ENCODE data around the gene EEPD1. TPM values are rescaled to one million over a fixed set of nuclear protein-coding genes. Genes with fewer than 3 reads are reported as not detected.

The EEPD1 gene
- total and polyA plus RNA-seq, 4 donors = 2.3 to 12.3 (median 7.1) TPM

DNA sequence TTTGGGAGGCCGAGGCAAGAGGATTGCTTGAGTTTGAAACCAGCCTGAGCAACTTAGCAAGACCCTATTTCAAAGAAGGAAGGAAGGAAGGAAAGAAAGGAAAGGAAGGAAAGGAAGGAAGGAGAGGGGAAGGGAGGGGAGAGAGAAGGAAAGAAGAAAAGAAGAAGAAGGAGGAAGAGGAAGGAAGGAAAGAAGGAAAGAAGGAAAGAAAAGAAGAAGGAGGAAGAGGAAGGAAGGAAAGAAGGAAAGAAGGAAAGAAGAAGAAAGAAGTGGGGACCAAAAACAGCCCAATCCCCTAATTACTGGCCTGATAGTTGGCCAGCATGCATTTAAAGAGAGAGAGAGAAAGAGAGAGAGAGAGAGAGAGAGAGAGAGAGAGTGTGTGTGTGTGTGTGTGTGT lies 66.4 kb downstream of the EEPD1 start:
- Histone ChIP-seq H3K36me3 (ENCODE audit: control insufficient read depth in 4 of 4, insufficient read depth in 3 of 4, low read depth in 1 of 4, low read length in 3 of 4) (no peaks in the 10 kb centered on the region), H3K27me3 (ENCODE audit: control insufficient read depth in 4 of 4, insufficient read depth in 4 of 4, low read length in 3 of 4) (no peaks in the 10 kb centered on the region), H3K4me3 (ENCODE audit: low read depth in 1 of 3, low read length in 3 of 3) (no peak overlapping the region), H3K9ac (ENCODE audit: low read depth in 1 of 2, low read length in 2 of 2) (no peak overlapping the region), H3K9me3 (ENCODE audit: control insufficient read depth in 4 of 4, low read length in 3 of 4) (no peaks in the 10 kb centered on the region), H3K27ac (ENCODE audit: low read depth in 1 of 2, low read length in 2 of 2) (no peak overlapping the region), H3K4me1 (ENCODE audit: control insufficient read depth in 4 of 4, insufficient read depth in 4 of 4, low read length in 3 of 4) (peaks cover 0 to 17% (median 8%) of the 10 kb centered on the region in 4 donors)
- no peak for DNase-seq (ENCODE audit: low spot score)
- WGBS = 97% methylated on average over 1 of the region's 1 CpG
- no peak for TF ChIP-seq FOXA1 (IDR thresholded peaks at IDR 0.05)
- no peak for TF ChIP-seq GABPA (IDR thresholded peaks at IDR 0.05 in 1 of 2, conservative IDR thresholded peaks at IDR 0.05 in 1 of 2)
- TF ChIP-seq, protein P1, sequence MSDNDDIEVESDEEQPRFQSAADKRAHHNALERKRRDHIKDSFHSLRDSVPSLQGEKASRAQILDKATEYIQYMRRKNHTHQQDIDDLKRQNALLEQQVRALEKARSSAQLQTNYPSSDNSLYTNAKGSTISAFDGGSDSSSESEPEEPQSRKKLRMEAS (IDR thresholded peaks at IDR 0.05) = no peak
- no peak for TF ChIP-seq RAD21 (IDR thresholded peaks at IDR 0.05)
- TF ChIP-seq EGR1 (IDR thresholded peaks at IDR 0.05; ENCODE audit: low read depth in 2 of 2) = no peak
- TF ChIP-seq HNF4G (IDR thresholded peaks at IDR 0.05) = no peak

DNA sequence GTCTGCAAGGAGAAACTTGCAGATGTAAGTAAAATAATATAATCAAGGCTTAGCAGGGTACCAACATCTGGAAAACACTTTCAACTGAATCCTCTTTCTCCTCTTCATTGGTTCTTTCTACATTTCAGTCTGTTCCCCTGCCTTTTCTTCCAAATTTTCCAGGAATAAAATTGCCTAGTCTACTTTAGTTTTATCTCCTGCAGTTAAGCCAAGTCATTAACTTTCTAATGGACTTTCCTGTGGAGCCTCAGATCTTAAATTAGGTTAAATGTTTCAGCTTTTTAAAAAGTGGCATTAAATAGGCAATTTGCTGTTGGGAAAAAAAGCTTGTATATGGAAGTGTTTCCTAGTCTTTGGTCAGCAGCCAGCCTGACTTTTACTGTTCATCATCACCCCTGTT lies 70.8 kb downstream of the EEPD1 start:
- DNase-seq (ENCODE audit: low spot score) = no peak
- H3K4me1 ChIP-seq (ENCODE audit: control insufficient read depth in 4 of 4, insufficient read depth in 4 of 4, low read length in 3 of 4) = no peaks in the 10 kb centered on the region
- H3K4me3 ChIP-seq (ENCODE audit: low read depth in 1 of 3, low read length in 3 of 3) = no peak overlapping the region
- H3K36me3 ChIP-seq (ENCODE audit: control insufficient read depth in 4 of 4, insufficient read depth in 3 of 4, low read depth in 1 of 4, low read length in 3 of 4) = no peaks in the 10 kb centered on the region
- no peak for TF ChIP-seq TAF1 (conservative IDR thresholded peaks at IDR 0.05)
- no peak overlapping the region for H3K9ac ChIP-seq (ENCODE audit: low read depth in 1 of 2, low read length in 2 of 2)
- no peaks in the 10 kb centered on the region for H3K9me3 ChIP-seq (ENCODE audit: control insufficient read depth in 4 of 4, low read length in 3 of 4)
- no peak overlapping the region for H3K27ac ChIP-seq (ENCODE audit: low read depth in 1 of 2, low read length in 2 of 2)
- H3K27me3 ChIP-seq (ENCODE audit: control insufficient read depth in 4 of 4, insufficient read depth in 4 of 4, low read length in 3 of 4) = no peaks in the 10 kb centered on the region

DNA sequence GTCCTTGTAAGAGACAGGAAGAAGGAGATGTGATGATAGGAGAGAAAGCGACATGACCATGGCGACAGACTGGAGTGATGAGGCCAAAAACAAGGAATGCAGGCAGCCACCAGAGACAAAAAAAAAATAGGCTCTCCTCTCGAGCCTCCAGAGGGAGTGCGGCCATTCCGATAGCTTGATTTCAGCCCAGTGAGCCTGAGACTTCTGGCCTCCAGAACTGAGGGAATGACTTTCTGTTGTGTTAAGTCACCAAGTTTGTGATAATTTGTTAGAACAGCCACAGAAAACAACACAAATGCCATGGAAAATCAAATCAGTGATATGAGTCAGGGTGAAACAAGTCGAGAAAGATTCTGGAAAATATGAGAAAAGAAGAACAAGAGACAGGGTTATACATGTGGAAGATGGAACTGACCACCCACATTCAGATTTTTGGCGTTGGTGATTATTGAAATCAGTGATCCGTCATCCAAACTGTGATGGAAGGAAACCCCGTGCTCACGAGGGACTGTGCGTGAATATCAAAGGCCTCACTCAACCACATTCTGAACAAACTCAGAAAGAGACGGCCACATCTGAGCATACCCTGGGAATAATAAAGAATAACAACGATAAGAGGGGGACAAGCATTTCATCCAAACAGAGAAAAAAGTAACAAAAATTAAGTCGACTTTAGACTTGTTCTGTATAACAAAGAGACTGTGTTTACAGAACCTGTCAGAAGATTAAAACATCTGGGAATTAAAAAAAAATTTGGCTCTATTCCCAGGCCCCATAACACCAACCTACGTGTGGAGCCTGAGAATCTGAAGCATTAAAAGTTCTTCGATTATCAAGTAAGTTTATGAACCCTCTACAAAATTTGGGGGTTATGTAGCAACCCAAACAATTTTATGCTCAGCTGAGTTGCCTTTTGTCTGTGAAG lies 72.1 kb downstream of the EEPD1 start:
- Histone ChIP-seq H3K27ac (ENCODE audit: low read depth in 1 of 2, low read length in 2 of 2) (no peak overlapping the region), H3K4me1 (ENCODE audit: control insufficient read depth in 4 of 4, insufficient read depth in 4 of 4, low read length in 3 of 4) (no peaks in the 10 kb centered on the region), H3K4me3 (ENCODE audit: low read depth in 1 of 3, low read length in 3 of 3) (no peak overlapping the region), H3K9me3 (ENCODE audit: control insufficient read depth in 4 of 4, low read length in 3 of 4) (no peaks in the 10 kb centered on the region), H3K9ac (ENCODE audit: low read depth in 1 of 2, low read length in 2 of 2) (no peak overlapping the region), H3K27me3 (ENCODE audit: control insufficient read depth in 4 of 4, insufficient read depth in 4 of 4, low read length in 3 of 4) (no peaks in the 10 kb centered on the region), H3K36me3 (ENCODE audit: control insufficient read depth in 4 of 4, insufficient read depth in 3 of 4, low read depth in 1 of 4, low read length in 3 of 4) (no peaks in the 10 kb centered on the region)
- no peak for DNase-seq (ENCODE audit: low spot score)
- 87% methylated on average over 16 of the region's 16 CpGs for WGBS
- TF ChIP-seq YY1 (IDR thresholded peaks at IDR 0.05) (no peak), HNF4G (IDR thresholded peaks at IDR 0.05) (no peak), TAF1 (conservative IDR thresholded peaks at IDR 0.05) (no peak), FOXA2 (IDR thresholded peaks at IDR 0.05) (no peak), NR2F2 (IDR thresholded peaks at IDR 0.05) (no peak), FOXA1 (IDR thresholded peaks at IDR 0.05) (no peak), SP1 (IDR thresholded peaks at IDR 0.05) (no peak), JUND (IDR thresholded peaks at IDR 0.05) (no peak), HNF4A (conservative IDR thresholded peaks at IDR 0.05) (no peak), EGR1 (IDR thresholded peaks at IDR 0.05; ENCODE audit: low read depth in 2 of 2) (no peak)
- TF ChIP-seq, protein P2, sequence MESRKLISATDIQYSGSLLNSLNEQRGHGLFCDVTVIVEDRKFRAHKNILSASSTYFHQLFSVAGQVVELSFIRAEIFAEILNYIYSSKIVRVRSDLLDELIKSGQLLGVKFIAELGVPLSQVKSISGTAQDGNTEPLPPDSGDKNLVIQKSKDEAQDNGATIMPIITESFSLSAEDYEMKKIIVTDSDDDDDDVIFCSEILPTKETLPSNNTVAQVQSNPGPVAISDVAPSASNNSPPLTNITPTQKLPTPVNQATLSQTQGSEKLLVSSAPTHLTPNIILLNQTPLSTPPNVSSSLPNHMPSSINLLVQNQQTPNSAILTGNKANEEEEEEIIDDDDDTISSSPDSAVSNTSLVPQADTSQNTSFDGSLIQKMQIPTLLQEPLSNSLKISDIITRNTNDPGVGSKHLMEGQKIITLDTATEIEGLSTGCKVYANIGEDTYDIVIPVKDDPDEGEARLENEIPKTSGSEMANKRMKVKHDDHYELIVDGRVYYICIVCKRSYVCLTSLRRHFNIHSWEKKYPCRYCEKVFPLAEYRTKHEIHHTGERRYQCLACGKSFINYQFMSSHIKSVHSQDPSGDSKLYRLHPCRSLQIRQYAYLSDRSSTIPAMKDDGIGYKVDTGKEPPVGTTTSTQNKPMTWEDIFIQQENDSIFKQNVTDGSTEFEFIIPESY (IDR thresholded peaks at IDR 0.05) = no peak
- TF ChIP-seq, protein P1 (IDR thresholded peaks at IDR 0.05) = no peak
- TF ChIP-seq, protein P3, sequence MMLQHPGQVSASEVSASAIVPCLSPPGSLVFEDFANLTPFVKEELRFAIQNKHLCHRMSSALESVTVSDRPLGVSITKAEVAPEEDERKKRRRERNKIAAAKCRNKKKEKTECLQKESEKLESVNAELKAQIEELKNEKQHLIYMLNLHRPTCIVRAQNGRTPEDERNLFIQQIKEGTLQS (IDR thresholded peaks at IDR 0.05) = no peak
- TF ChIP-seq, protein P4, sequence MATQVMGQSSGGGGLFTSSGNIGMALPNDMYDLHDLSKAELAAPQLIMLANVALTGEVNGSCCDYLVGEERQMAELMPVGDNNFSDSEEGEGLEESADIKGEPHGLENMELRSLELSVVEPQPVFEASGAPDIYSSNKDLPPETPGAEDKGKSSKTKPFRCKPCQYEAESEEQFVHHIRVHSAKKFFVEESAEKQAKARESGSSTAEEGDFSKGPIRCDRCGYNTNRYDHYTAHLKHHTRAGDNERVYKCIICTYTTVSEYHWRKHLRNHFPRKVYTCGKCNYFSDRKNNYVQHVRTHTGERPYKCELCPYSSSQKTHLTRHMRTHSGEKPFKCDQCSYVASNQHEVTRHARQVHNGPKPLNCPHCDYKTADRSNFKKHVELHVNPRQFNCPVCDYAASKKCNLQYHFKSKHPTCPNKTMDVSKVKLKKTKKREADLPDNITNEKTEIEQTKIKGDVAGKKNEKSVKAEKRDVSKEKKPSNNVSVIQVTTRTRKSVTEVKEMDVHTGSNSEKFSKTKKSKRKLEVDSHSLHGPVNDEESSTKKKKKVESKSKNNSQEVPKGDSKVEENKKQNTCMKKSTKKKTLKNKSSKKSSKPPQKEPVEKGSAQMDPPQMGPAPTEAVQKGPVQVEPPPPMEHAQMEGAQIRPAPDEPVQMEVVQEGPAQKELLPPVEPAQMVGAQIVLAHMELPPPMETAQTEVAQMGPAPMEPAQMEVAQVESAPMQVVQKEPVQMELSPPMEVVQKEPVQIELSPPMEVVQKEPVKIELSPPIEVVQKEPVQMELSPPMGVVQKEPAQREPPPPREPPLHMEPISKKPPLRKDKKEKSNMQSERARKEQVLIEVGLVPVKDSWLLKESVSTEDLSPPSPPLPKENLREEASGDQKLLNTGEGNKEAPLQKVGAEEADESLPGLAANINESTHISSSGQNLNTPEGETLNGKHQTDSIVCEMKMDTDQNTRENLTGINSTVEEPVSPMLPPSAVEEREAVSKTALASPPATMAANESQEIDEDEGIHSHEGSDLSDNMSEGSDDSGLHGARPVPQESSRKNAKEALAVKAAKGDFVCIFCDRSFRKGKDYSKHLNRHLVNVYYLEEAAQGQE (IDR thresholded peaks at IDR 0.05) = no peak
- TF ChIP-seq, protein P5, sequence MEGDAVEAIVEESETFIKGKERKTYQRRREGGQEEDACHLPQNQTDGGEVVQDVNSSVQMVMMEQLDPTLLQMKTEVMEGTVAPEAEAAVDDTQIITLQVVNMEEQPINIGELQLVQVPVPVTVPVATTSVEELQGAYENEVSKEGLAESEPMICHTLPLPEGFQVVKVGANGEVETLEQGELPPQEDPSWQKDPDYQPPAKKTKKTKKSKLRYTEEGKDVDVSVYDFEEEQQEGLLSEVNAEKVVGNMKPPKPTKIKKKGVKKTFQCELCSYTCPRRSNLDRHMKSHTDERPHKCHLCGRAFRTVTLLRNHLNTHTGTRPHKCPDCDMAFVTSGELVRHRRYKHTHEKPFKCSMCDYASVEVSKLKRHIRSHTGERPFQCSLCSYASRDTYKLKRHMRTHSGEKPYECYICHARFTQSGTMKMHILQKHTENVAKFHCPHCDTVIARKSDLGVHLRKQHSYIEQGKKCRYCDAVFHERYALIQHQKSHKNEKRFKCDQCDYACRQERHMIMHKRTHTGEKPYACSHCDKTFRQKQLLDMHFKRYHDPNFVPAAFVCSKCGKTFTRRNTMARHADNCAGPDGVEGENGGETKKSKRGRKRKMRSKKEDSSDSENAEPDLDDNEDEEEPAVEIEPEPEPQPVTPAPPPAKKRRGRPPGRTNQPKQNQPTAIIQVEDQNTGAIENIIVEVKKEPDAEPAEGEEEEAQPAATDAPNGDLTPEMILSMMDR (IDR thresholded peaks at IDR 0.05; ENCODE audit: low read depth, low read length, missing input control) = no peak

Measured in liver (tissue), 9 donors.